HG03196 (cell line): ENCODE data around the gene GMPS.
"Not testable (repeated sequence)": the region's sequence is repeated elsewhere in the genome, so short reads cannot be mapped to it uniquely, and the experiment has no call there.

Experiments
- ATAC-seq: cut with Tn5 transposase; IDR thresholded peaks from one replicate; pipeline ENCODE4 v1.9.1; 2021; ENCODE audit not compliant: unreplicated experiment

Gene GMPS

DNA sequence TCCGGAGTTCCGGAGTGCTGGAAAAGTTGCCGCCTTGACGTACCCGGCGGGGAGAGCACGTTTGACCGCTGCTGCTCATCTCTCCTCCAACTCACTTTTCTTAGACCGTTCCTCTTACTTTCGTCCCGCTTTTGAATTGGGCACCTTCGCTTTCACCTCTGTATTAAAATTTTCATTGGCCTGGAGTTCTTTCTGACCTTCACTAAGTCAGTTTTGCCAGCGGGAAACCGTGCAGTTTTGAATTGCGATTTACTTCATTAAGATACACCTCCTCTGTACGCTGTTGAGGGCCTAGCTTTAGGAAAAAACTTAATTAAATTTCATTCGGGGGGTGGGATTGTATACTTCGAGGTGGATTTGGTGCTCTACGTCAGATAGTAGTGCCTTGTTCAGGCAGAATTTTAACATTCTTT lies 1.3 kb downstream of the GMPS start:
- ATAC-seq: peak; percentile 0

DNA sequence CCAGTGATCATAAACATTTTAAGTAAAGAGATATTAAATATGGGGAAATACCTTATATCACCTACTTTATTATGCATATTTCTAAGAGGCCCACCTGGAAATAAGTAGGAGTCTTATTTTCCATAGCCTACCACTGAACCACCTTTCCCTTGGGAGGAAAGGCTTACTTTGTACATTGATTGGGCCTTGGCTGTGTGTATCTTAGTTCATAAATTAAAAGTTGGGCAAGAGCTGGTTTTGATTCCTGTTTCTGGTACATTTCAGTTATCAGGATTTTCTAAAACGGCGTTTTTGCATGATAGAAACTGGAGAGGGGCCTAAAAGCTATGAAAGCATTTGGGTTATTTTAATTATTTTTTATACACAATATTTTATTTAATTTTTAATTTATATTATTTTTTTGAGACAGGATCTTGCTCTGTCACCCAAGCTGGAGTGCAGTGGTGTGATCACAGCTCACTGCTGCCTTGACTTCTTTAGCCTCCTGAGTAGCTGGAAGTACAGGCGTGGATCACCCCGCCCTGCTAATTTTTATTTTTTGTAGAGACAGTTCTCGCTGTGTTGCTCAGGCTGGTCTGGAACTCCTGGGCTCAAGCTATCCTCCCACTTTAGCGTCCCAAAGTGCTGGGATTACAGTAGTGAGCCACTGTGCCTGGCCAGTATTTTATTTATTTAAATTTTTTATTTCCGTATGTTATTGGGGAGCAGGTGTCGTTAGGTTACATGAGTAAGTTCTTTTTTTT lies 2.6 kb downstream of the GMPS start:
- no peak for ATAC-seq

DNA sequence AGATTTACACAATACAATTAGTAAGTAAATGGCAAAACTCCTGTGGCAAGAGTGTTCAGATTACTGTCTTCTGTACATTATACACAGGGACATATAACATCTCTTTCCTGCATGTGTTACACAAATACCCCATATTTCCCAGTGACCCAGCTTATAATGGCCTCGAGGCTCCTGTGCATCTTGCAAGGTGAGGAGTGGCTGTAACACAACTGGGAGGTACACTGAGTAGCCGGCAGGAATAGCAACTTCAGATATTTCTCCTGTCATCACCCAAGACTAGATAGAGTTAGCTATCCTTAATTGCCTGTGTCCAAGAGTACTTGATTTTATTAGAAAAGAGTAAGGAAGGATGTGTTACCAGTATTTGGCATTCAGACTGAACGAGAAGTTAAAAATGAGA lies 5.6 kb downstream of the GMPS start:
- ATAC-seq: no peak

DNA sequence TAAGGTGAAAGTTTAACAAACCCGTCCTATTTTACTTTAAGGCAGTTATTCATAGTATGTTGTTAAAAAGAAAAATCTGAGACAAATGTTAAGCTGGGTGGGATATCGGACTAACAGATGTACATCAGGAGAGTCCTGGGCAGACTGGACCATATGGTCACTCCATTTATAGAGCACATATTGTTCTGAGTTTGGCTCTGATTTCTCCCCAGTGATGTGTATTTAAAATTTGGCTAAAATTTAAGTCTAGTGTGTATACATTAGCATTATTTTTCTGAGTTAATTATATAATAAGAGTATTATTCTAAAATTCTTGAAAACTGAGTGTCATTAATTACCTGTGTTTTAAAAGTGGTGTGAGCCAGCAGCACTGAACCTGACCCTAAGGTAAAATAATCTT lies 6.1 kb downstream of the GMPS start:
- no peak for ATAC-seq

DNA sequence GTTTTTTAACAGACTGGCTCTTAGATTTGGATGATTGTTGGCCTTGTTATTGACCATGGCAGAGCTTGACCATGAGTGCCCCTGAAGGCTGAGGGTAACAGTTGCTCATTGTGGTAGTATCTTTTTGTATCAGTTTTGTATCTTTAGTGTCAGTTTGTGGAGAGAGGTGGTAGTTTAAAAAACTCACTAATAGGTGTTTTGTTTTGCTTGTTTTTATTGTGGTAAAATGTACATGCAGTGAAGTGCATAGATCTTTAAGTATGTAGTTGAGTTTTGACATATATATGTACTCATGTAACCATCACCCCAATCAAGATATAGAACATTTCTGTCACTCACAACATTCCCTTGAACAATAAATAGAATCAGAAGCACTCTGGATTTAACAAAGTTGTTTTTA lies 9.8 kb downstream of the GMPS start:
- no peak for ATAC-seq

DNA sequence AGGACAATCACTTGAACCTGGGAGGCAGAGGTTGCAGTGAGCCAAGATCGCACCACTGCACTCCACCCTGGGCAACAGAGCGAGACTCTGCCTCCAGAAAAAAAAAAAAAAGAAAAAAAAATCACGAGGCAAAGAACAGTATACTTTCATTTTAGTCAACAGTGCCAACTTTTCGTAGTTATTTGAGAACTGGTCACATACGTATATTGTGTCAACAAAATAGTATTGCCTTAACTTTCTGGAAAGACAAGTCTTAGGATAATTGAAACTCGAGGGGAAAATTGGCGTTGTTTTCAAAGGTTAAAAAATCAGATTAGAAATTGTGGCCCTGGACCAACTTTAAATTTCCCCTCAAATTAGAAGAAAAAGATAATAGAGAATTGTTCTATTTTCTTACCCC lies 13.8 kb downstream of the GMPS start:
- no peak for ATAC-seq

DNA sequence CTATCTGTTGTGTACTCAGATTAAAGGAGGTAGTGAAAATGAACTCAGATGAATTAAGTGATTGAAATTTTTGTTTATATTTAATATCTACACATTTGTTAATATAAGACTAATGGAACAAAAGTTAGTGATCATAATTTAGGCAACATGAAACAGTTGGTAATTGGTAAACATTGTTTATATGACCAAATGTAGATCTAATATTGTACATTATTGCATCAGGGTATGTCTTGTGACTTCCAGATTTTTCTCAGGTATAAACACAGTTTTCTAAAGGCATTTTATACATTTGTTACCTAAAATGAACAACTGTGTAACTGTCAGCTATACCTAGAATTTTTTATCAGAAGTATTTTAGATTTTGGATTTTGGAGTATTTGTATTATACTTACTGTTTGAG lies 14.8 kb downstream of the GMPS start:
- no peak for ATAC-seq

DNA sequence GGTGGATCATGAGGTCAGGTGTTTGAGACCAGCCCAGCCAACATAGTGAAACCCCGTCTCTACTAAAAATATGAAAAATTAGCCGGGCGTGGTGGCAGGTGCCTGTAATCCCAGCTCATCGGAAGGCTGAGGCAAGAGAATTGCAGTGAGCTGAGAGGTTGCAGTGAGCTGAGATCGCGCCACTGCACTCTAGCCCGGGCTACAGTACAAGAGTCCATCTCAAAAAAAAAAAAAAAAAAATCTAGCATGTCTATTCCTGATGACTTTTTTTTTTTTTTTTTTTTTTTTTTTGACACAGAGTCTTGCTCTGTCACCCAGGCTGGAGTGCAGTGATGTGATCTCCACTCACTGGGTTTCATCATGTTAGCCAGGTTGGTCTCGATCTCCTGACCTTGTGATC lies 15.9 kb downstream of the GMPS start:
- ATAC-seq: not testable (repeated sequence)

DNA sequence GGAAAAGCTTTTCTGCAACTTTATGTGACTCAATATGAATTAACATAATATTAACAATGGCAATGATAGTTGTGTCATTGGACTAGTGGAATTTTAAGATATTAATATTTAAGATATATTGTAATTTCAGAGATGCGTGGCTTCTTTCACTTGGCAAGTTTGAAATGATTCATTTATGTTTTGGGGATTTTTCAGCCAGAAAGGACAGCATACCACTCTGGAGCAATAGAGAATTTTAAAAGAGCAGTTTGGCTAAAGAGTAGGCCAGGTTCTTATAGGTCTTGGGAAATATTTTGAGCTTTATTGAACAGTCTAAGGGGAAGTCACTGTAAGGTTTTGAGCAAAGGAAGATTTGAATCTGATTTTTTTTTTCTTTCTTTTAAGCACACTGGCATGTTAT lies 16.5 kb downstream of the GMPS start:
- ATAC-seq: no peak

DNA sequence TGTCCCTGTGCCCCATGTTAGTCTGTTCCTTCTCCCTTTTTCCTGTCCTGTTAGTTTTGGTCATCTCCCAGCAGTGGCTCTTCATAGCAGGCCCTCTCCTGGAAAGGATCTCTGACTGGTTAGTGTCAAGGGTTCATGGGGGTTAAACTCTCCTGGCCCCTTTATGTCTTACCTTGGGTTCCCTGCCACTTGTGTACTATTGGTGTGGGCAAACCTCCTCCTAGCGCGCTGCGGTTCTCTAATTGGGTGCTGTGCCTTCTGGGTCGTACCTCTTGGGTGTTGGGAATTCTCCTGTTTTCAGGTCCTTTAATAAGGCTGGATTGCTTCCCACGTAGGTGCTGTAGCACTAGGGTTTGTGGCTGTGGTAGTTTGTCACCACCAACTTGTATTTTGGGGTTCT lies 18.8 kb downstream of the GMPS start:
- no peak for ATAC-seq

DNA sequence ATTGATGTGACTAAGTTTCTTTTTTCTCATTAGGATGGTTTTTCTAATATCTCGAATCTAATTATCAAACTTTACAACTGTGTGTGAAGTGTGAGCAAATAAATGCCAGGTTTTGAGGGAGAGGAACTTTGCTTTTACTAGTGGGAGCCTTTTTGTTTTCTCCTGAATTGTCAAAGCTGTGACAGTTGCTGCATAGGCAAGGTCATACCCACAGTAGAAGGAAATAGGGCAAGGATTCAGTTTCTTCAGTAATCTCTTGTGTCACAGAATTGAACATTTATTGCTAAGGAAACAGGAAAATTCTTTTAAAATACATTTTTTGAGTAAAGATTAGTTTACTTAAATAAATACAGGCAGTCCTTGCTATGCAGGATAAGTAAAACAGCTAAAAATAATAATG lies 19.5 kb downstream of the GMPS start:
- ATAC-seq: no peak

DNA sequence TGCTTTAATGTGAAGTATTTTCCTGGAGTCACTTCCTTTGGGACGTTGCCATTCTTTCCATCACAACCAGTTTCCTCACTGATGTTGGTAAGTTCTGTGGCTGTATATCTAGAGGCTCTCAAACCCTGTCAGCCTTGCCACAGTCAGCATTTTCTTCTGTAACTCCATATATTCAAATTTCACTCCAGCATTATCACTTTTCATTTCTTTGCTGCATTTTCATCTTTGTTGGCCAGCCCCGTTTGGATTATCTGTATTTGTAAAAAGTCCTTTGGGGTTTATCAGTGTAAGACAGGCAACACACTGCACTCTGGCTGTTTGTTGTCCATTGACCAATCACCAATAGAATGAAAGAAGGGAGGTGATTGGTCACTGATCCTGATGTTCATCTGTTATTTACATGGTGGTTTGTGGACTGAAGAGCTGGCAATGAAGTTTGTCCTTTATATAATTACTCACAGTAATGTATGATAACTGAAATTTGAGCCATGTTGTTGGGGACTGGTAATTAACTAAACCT lies 20.3 kb downstream of the GMPS start:
- ATAC-seq: no peak

DNA sequence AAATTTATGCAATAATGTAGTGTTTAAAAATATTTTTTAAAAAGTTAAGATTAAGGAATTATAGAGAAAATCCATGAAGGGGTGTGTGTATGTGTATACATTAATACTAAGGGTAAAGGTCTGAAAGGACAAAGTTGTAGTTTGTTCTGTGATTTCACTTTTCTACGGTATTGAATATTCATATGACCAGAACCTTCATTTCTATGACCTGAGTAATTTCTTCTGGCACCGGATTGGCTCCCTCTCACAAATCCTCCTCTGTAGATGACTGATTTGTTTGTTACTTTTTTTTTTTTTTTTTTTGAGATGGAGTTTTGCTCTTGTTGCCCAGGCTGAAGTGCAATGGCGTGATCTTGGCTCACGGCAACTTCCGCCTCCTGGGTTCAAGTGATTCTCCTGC lies 20.9 kb downstream of the GMPS start:
- no peak for ATAC-seq

DNA sequence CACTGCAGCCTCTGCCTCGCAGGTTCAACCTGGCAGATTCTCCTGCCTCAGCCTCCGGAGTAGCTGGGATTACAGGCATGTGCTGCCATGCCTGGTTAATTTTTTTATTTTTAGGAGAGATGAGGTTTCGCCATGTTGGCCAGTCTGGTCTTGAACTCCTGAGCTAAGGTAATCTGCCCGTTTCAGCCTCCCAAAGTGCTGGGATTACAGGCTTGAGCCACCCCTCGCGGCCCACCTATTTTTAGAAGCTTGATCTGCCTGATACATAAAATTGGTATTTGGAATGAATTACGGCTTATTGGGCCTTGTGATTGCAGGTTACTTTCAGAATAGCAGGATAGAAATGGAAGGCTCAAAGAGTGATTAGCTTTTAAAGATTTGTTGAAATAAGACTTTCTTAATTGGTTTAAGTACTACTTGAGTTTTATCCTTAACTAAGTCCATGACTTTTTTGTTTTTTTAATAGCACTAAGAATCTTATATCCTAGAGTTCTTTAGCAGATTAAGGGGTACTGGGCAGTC lies 25.0 kb downstream of the GMPS start:
- no peak for ATAC-seq

DNA sequence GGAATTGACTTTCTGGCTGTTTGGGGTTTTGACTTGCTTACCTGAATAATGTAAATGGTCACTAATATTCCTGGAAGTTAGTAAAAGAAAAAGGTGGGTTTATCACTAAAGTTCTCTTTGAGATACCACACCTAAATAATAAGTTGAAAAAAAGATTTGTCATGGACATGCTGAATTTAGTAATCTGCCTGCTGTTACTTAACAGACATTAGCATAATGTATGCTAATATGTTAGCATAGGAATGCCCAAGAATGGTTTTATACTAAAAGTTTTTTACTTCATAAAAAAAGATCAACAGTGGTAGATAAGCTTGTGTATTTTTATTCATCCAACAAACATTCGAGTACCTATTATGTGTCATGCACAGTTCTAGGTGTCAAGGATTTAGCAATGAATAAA lies 36.5 kb downstream of the GMPS start:
- no peak for ATAC-seq

DNA sequence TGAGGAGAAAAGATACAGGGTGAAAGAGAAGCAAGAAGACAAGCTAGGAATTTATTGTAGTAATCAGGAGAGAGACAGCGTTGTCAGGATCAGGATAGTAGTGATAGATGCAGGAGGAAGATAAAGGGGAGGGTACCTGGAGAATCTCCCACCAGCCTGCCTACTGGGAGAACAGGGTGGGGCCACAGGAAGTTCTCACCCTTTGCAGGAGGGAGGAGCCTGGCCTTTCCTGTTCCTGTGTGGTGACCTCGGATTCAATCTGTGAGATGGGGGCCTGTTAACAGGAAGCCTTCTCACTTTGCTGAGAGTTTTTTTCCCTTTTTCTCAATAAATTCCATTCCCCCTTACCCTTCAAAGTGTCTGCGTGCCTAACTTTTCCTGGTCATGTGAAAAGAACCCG lies 37.6 kb downstream of the GMPS start:
- no peak for ATAC-seq

DNA sequence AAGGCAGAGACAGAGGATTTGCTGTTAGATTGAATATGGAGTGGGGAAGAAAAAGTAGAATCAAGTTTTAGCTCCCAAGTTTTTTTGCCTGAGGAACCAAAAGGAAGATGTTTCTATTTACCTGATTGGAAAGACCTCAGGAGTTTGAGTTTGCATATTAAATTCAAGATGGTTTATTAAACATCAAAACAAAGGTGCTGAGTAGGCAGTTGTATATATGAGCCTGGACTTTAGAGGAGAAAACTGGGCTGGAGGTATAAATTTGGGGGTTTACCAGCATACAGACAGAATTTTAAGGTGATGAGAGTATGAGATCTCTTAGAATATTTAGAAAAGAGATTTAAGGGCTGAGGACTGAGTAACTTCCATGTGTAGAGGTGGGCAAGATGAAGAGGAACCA lies 38.2 kb downstream of the GMPS start:
- ATAC-seq: no peak

DNA sequence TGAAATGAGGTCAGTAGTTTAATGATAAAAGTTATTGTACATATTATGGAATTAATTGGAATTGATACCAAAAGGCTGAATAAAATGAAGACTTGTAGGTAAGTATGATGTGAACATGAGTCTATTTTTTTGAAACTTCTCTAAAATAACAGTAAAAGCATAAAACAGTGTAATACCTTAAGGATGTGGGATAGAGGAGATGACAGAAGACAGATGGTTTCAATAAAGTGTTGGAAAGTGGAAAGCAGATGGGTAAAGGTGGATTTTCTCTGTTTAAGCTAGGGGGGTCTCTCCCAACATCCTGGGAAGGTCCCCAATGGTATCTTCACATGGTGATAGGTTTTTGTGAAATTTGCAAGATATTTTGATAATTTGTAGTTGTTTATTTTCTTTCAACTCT lies 41.6 kb downstream of the GMPS start:
- ATAC-seq: no peak

DNA sequence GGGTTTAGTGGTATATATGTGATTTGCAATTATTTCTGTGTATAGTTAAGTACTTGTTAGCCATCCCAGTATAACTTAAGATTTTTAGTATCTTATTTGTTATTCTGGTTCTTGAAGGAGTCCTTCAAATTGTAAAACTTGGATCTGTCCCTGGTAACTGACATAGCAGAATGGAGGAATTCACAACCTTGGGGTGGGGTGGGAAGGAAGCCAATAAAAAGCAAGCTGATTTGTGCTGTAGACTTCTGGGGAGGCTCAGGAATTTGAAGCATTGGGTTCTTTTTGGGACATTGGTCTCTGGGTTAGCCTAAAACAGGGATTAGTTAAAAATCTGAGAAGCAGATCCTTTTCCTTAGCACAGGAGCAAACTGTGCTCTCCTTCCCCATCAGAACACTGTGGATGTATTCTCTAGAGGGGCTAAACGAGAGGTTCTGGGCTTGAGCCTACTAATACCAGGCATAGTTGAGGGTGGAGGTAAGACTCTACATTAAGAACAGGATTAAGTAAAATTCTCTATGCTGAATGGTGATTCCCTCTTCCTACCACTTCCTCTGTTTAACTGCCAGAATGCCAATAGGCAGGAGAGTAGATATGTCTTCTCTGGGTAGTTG lies 42.2 kb downstream of the GMPS start:
- no peak for ATAC-seq

DNA sequence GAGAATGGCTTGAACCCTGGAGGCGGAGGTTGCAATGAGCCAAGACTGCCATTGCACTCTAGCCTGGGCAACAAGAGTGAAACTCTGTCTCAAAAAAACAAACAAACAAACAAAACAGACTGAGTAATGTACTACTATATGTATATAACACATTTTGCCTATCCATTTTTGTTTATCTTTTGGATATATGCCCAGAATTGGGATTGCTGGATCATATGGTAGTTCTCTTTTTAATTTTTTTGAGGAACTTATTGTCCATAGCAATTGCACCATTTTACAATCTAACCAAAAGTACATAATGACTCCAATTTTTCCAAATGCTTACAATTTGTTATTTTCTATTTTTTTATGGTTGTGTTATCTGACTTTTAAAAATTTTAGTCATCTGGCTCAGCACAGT lies 47.3 kb downstream of the GMPS start:
- ATAC-seq: no peak

DNA sequence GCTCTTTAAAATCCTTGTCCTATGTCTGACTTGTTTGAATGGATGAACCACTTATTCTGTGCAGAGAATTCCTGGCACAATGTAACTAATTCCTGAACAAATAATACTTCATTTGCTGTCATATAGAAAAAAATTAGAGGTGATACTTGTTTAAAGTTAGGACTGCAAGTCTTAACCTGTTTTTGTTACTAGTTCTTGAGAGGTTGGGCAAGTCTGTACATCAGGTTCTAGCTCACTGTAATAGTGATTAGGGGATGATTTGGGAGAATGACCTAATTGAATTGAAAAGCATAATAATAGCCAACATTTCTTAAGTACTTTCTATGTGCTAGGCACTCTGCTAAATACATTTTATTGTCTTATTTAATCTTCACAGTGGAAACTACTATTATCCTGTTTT lies 49.3 kb downstream of the GMPS start:
- ATAC-seq: no peak

DNA sequence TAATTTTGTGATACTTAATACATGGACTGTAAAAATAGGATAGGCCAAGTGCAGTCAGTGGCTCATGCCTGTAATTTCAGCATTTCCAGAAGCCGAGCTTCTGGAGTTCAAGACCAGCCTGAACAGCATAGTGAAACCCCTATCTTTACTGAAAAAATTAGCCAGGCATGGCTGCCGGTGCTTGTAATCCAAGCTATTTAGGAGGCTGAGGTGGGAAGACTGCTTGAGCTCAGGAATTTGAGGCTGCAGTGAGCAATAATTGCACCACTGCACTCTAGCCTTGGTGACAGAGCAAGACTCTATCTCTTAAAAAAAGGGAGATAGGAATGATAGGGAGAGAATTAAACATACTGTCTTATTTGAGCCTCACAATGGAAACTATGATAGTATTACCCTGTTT lies 51.0 kb downstream of the GMPS start:
- ATAC-seq: no peak

DNA sequence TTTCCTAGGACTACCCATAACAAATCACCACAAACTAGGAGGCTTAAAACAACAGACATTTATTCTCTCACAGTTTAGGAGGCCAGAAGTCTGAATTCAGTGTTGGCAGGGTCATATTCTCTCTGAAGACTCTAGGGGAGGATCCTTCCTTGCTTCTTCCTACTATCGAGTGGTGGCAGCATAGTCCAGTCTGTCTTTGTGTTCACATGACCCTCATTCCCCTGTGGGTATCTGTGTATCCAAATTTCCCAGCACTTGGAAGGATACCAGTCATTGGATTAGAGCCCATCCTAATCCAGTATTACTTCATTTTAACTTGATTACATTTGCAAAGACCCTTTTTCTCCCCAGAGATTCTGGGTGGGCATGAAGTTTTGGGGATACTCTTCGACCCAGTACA lies 63.8 kb downstream of the GMPS start:
- ATAC-seq: no peak
